ENCODE results near the gene VAMP1. TPM values are rescaled to one million over a fixed set of nuclear protein-coding genes. Genes with fewer than 3 reads are reported as not detected.

VAMP1 gene
- total and polyA plus RNA-seq, 8 donors, result 6.3 to 21.6 (median 16.5) TPM

DNA sequence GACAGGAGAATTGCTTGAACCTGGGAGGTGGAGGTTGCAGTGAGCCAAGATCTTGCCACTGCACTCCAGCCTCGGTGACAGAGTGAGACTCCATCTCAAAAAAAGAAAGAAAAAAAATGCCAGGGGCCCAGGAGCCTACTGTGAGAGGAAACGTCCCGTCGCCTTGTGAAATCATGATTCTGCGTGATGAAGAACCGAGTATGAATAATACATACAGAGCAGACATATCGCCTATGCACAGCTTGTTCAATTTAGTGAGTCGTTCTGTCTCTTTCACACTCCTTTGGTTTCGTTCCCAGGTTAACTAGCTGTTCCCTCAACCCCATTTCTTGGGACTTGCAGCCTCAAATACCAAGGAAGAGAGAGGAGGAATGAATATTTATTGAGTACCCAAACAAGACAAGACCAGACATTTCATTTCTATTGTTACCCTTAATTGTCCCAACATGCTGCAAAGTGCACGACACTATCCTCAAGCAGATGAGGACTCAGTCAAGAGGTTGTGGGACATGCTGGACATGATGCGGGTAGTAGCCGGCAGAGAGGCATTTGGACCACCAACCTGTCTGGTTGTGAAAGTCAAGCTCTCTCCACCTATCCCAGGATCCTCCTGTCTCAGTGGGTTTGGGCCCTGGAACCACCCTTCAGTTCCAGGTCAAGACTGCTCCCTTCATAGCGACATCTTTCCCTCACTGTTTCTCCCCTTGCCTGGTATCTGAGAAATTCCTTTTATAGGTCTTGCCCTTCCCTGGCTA is 34.3 kb downstream of the VAMP1 start:
- no peaks in the 10 kb centered on the region for H3K27me3 ChIP-seq
- H3K36me3 ChIP-seq, result no peaks in the 10 kb centered on the region
- intact Hi-C loops (cut with DNase I), result no loop called here
- no peak overlapping the region for H3K4me3 ChIP-seq
- H3K27ac ChIP-seq, result no peak overlapping the region
- DNase-seq, result no peak
- TF ChIP-seq CTCF (IDR thresholded peaks at IDR 0.05), result no peak
- H3K9me3 ChIP-seq, result no peaks in the 10 kb centered on the region
- peaks cover 3 to 8% of the 10 kb centered on the region in 2 donors for H3K4me1 ChIP-seq
- no peak for ATAC-seq

- DNase-seq, result no peak
- intact Hi-C loops (cut with DNase I), result no loop called here
- ATAC-seq, result no peak
- H3K36me3 ChIP-seq, result no peaks in the 10 kb centered on the region
- H3K4me1 ChIP-seq, result peaks cover 12 to 22% of the 10 kb centered on the region in 2 donors
- no peak overlapping the region for H3K27ac ChIP-seq
- TF ChIP-seq CTCF (IDR thresholded peaks at IDR 0.05), result no peak
- H3K4me3 ChIP-seq, result no peak overlapping the region
- H3K9me3 ChIP-seq, result no peaks in the 10 kb centered on the region
- no peaks in the 10 kb centered on the region for H3K27me3 ChIP-seq
These were observed 36.0 kb downstream of the VAMP1 start for GRCh38 chr12:6434205-6435140.

DNA sequence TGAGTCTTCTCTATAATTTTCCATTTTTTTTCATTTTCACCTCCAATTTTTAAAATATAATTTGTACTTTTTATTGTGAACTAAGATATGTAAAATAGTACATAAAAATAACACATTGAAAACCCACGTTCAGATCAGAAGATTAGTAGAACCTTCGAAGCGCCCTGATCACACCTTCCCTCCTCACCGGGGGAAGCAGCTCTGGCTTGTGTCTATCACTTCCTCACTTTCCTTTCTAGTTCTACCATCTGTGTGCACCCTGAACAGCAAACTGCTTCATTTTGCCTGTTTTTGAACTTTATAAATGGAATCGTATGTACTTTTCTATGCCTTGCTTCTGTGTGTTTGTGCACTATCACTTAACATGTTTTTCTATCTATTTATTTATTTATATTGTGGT is 37.5 kb downstream of the VAMP1 start:
- H3K27ac ChIP-seq, result no peak overlapping the region
- H3K4me1 ChIP-seq, result peaks cover 12 to 22% of the 10 kb centered on the region in 2 donors
- H3K9me3 ChIP-seq, result no peaks in the 10 kb centered on the region
- intact Hi-C loops (cut with DNase I), result no loop called here
- ATAC-seq (no peak), DNase-seq (no peak)
- H3K36me3 ChIP-seq, result no peaks in the 10 kb centered on the region
- TF ChIP-seq CTCF (IDR thresholded peaks at IDR 0.05), result no peak
- H3K27me3 ChIP-seq, result no peaks in the 10 kb centered on the region
- H3K4me3 ChIP-seq, result no peak overlapping the region

GRCh38 chr12:6430124-6430989 is 40.1 kb downstream of the VAMP1 start:
- H3K4me1 ChIP-seq, result peaks cover 12 to 32% of the 10 kb centered on the region in 2 donors
- DNase-seq, result peak in 2 of 4 donors; percentile 50 to 87
- no peaks in the 10 kb centered on the region for H3K9me3 ChIP-seq
- peak overlapping the region; percentile 81 to 83 for H3K27ac ChIP-seq
- H3K27me3 ChIP-seq, result no peaks in the 10 kb centered on the region
- H3K4me3 ChIP-seq, result peak overlapping the region in 1 of 2 donors; percentile 27
- intact Hi-C loops (cut with DNase I), result no loop called here
- no peaks in the 10 kb centered on the region for H3K36me3 ChIP-seq
- peak; percentile 89 for ATAC-seq
- no peak for TF ChIP-seq CTCF (IDR thresholded peaks at IDR 0.05)
